Measurements from ENCODE around the gene CCND3.

Gene CCND3

DNA sequence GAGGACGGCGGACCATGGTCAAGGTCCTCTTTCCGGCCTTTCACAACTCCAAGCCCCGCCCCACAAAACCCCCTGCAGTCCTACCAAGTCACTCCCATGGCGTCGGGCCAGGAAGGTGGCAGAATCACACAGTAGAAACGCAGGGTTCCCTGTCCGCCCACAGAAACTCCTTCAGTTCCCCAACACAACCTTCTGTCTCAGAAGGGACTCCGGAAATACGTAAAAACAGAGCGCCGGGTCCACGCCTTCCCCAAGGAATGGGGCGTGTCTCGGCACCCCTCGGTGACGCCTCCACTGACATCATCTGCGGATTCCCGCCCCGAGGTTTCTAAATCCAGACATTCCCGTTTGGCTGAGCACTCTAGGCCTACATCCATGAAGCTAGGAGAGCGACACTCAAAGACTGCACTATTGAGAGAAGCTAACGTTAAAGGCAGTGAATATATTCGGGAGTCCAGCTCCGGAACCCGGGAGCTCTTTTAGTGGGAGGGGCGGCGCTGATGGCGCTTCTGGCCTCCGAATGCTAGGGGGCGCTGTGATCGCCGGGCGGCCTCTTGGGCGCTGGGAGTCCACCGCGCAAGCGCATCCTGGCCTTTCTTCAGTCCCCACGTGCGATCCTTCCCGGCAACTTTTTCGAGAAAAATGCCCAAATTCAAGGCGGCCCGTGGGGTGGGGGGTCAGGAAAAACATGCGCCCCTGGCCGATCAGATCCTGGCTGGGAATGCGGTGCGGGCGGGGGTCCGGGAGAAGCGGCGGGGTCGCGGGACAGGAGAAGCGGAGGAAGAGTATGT is 20.5 kb downstream of the CCND3 start, which contains the start of the genes BYSL and MED20:
TSS of gene BYSL (plus strand) at position 579 of the 791 bp plus-strand sequence. CDS start at position 643, 64 bp downstream.
TSS of gene MED20 (minus strand) at position 219 of the 791 bp plus-strand sequence. CDS start at position 98, 121 bp downstream.
- peak; percentile 99 for DNase-seq

DNA sequence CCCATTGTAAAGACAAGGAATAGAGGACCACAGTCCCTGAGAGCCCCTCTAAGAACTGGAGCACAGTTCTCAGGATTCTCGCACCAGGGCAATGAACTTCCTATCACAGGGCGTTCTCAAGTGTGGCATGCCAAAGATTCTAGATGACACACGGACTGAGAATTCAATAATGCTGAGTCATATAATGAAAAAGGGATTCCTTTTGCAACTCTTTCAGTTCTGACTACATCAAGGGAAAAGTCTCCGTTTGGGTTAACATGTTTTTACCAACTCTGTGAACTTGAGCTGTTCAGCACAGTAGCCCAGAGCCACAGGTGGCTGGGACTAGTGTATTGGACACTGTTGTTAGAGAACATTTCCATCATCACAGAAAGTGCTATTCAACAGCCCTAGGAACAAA is 24.1 kb downstream of the CCND3 start:
- DNase-seq, result no peak

DNA sequence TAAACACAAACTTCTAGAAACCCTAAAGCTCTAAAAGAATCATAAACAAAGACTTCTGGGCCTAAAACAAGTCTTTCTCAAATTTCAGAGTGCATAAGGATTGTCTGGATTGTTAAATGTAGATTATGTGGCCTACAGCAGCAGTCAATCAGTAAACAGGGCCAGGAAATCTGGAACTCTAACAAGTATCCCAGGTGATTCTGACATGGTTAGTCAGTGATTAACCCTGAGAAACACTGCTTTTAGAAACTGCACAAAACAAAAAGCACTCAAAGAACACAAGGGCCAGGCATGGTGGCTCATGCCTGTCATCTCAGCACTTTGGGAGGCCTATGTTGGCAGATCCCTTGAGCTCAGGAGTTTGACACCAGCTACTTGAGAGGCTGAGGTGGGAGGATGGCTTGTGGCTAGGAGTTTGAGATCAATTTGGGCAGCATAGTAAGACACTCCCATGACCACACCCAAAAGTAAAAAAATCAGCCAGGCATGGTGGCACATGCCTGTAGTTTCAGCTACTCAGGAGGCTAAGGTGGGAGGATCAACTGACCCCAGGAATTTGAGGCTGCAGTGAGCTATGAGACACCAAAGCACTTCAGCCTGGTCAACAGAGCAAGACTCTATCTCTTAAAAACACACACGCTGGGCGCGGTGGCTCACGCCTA is 26.6 kb downstream of the CCND3 start:
- no peak for DNase-seq

DNA sequence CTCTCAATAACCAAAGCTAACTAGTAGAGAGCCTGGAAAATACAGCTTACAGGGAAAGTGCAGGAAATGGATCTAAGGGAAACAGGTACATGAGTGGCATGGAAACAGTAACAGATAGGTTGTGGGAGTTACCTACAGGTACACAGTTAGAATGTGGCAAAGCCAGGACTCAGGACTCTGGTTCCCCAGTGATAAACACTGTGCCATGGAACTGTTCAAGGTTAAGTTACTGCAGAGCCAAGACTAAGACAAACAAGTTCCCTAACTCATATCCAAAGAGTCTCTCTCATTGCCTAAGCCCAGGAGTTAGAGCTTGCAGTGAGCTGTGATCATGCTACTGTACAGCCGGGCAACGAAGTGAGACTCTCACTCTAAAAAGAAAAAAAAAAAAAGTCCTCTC is 27.3 kb downstream of the CCND3 start:
- no peak for DNase-seq

DNA sequence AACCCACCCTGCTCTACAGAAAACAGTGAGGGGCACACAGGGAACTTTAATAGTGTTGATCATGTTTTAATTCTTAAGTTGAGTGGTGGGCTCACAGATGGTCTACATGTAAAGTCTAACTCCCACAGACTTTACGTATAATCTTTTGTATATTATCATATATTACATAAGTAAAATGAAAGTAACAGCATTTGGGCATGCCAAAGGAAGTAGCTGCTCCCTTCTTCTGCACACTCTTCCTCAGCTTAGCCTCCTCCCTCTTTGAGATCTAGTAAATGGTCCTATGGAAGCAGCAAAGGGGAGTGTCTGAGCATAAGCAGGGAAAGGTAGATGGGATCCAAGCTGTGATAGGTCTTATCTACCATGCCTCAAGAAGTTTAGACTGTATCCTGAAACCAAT is 31.9 kb downstream of the CCND3 start:
- DNase-seq, result no peak

DNA sequence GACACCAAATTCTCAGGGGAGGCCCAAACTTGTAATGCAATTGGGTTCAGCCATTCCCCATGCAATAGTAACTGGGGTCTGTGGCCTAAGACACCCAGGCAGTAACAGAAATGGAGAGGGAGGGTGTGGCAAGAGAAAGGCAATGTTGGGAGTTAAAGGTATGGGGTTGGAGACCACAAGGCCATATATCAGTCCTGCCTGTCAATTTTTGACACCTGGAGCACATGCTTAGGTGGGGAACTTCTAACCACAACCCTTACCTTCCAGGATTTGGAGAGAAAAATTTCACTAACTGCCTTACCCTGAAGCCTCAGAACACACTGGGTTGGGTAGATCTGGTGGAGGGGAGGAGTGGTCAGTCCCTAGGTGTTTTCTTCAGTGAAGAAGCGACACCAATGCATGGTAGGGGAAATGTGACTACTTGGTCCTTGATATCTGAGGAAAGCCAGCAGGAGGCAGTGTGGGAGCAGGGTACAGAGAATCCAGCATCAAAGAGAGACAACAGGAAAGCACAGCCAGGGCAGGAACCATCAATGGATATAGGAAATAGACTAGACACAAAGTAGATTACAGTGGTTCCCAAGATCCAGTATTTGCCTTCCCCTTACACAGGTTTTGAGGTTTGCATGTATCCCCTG is 39.6 kb downstream of the CCND3 start:
- DNase-seq, result no peak

DNA sequence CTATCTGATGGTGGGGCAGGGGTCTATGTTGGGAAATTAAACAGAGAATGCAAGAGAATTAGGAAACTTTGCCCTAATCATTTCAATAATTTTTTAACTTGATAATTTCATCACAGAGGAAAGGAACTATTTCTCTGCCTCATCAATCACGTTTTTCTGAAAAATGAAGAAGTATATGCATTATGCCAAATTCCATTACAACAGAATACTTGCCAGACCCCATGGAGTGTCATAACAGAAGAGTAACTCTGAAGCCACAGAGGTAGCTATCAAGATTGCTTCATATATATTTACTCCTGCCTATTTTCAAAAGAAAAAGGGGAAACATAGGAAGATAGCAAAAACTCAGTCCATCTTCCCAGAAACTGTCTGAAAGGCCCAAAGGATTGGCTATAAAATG is 40.7 kb downstream of the CCND3 start:
- no peak for DNase-seq

DNA sequence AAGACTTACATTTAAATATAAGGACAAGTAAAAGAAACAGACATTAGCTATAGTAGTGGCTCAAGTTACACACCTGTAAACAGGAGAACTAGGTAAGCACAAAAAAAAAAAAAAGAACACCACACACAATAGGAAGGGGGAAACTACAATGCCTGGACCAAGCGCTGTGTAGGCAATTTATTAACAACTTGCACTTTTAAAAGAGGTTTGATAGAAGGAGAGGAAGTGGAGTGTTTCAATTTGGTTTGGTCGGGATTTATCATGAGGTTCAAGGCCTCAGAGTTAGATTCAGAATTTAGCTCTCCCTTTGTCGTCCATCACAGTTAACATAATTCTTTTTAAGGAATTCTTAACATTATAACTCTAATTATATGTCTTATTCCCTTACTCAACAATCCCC is 45.3 kb downstream of the CCND3 start:
- DNase-seq, result no peak

DNA sequence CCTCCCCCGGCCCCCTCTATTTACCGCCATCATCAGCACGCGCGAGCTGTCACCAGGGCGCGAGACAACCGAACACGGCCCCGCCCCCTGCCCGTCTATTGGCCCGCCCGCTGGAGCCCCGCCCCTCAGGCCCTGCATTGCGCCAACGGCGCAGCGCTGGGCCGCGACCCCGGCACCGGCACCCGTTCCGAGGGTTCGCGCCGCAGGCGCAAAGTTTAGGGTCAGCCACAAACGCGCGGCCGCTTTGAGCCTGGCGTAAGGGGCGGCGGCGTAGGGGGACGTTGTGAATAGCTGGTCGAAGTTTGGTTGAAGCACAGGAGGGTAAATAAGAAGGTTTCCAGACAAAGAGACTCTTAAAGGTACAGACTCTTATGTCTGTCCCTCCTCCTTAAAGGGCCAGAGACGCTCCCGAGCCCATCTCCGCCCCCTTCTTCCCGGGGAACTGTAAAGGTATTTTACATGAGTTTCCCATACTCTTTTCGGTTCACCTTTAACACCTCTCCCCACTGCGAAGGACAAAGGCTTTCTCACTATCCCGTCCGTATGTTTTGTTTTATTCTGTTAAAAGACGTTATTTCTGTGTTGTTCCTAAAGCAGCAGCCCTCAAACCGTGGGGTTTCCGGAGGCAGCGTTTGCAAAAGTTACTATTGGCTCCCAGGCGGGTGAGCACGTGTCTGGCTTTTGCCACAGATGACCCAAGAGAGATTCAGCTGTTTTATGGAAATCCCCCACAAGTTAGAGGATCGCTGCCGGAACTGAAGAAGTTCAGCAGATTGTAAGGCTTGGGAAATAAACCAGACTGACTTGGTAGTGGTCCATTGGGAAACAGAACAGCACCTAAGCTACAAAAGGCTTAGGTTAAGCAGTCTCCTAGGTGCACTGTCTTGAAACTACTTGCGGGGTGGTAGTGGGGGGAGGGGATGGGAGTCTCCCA is 46.0 kb downstream of the CCND3 start, which contains the start of gene USP49:
TSS of gene USP49 (minus strand) at position 76 of the 934 bp plus-strand sequence. CDS start 88,392 bp downstream, outside the sequence.
- DNase-seq, result peak; percentile 97

DNA sequence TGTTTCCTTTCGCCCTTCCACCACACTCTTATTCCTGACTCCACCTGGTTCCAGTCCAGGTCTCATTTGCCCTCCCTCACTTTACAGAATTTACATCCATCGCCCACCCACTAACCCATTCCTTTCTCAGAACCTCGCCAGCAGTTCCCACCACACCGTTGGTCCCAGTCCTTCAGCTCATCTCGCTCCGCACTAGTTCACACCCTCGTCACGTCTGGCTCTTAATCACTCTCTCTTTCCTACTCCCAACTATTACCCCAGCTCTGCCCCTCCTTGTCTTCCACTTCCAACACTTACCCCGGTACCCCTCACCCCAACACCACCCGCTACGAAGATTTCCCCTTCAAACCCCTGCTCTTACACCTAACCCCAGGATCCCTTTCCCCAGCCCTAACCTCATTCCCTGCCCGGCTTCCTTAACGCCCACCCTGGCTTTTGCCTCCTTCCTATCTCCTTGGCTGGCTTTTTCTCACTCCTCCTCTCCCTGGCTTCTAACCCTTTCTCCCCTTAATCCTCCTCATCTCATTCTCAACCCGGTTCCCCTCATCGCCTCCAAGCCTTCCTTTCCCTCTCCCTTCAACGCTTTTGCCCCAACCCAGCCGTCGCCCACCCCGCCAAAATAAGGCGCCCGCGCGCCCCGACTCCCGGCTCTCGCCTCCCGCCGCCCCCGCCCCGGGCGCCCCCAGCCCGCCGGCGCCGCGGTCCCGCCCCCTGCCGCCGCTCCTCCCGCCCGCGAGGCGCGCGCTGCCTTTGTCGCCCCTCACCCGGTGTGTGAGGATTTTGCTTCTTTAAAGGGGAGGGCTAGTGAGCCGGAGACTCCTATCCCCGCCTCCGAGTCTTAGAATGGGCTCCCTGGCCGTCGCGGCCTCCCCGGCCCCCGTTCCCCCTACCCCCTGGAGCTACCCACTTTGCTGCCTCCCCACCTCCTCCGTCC is 47.0 kb downstream of the CCND3 start:
- DNase-seq, result peak; percentile 81

DNA sequence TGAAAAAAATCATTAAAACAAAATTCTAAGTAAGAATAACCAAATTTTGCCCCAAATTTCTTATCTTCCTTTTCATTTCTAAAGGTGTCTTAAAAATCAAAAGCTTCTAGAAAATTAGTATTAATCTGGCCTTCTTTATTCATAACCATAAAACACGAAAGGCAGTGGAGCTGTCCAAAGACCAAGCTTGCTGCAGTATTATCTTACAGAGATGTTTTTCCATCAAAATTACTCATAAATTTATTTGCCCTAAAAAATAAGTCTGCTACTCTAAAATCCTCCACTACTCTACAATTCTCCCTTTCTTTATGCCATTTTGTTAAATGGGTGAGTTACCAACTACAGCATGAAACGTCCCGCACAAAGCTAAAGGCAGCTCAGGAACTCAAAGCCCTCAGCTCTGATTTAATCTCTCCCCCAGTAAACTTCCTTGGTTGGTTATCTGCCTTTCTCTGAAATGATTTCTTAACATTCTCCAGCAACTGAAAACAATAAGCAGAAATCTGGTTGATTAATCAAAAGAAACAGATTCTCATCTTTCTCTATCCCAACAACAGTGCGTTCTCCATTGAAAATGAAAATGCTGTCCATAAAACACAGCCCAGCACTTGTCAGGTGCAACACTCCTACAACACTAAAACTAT is 48.6 kb downstream of the CCND3 start:
- peak; percentile 1 for DNase-seq

DNA sequence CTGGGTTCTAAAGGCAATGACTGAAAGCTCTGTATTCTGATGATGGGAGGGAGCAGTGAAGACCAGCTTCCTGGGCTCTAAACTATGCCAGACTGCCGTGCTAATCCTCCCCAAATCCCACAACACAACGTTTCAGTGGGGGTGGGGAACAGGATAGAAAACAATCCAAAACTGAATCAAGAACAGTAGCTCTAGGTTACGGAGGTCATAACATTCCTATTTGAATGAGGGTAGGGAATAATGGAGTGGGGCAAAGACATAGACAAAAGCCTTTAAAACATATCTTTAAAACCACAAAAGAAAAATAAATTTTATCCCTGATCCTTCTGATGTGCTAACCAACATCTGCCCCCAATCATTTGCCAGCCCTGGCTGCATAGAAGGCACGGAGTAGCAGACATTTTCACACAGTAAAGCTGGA is 54.3 kb downstream of the CCND3 start:
- DNase-seq, result no peak

DNA sequence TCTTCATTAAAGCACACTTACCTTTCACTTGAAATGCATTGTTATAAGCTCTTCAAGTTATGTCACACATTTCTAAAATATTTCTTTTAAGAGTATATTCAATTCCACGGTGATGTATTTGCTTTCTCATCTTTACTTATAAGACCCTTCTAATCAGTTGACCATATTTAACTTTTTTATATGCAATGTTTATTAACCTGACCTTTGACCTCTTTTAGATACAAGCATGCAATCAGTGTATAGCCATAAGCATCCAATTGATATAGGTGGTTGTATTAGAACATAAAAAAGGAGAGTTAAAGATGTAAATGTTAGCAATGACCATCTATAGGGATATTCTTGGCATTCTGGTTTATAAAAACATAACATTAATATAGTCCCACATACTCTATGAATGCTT is 55.7 kb downstream of the CCND3 start:
- DNase-seq, result no peak

DNA sequence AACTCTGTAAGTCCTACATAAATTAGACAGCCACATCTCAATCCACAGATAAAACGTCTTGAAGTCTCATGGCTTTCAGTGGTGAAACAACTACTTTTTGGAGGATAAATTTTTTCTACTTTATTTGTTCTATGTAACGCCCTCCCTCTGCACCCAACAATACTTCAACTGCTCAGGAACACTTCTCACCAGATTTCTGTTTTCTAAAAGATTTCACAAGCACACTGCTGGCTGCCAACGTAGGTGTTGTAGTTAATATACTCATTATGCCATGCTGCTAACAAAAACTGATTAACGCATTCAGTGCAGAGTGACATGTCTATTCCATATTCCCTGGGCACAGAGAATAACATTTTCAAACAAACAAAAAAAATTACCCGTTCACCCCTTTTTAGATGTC is 56.7 kb downstream of the CCND3 start:
- DNase-seq, result no peak

All from eye (tissue), 1 donor.